ENCODE results near the gene SPTBN5. TPM values are rescaled to one million over a fixed set of nuclear protein-coding genes. Genes with fewer than 3 reads are reported as not detected.

The SPTBN5 gene
- total and polyA plus RNA-seq, 2 experiments from 2014 or later, result 0.57 to 1.1 TPM

DNA sequence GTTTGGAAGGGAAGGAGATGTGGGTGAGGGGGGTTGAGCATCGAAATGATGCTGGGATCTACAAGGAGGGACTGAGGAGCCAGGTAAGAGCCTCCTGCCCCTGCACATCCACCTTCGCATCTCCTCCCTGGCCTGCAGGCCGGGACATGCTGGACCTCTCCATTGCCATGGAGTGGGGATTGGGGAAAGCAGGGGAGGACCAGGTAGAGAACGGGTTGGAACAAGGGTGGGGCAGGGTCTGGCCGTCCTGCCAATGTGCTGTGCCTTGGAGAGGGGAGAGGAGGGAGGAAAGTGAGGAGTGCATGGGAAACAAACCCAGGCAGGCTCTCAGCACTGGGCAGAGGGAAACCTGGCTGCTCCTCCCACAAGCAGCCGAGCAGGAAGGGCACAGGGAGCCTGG lies 44.6 kb downstream of the SPTBN5 start:
- no peak for ATAC-seq
- Histone ChIP-seq H2AFZ (no peak overlapping the region), H3F3A (replicated peaks; ENCODE audit: low read depth) (no peaks in the 10 kb centered on the region), H3K27ac (ENCODE audit: low read depth) (no peak overlapping the region), H3K79me2 (replicated peaks; ENCODE audit: insufficient read depth) (no peaks in the 10 kb centered on the region), H3K27me3 (ENCODE audit: insufficient read depth) (no peaks in the 10 kb centered on the region), H3K36me3 (ENCODE audit: insufficient read depth) (no peaks in the 10 kb centered on the region), H4K20me1 (replicated peaks; ENCODE audit: insufficient read depth) (no peaks in the 10 kb centered on the region), H3K9me2 (ENCODE audit: insufficient read depth) (no peaks in the 10 kb centered on the region), H3K4me2 (no peak overlapping the region), H3K4me1 (ENCODE audit: insufficient read depth) (no peaks in the 10 kb centered on the region), H3K4me3 (no peak overlapping the region)
- H3K4me1 Mint-ChIP-seq, result no peaks in the 10 kb centered on the region
- no peak for DNase-seq (ENCODE audit: low spot score)
- peaks cover 5% of the 10 kb centered on the region for H3K27me3 Mint-ChIP-seq (ENCODE audit: insufficient read depth, low read depth, poor library complexity)
- H3K4me3 Mint-ChIP-seq, result no peak overlapping the region
- H3K9me3 Mint-ChIP-seq, result no peaks in the 10 kb centered on the region; the same call in 2 of the 3 replicates
- no peaks in the 10 kb centered on the region; the same call in 2 of the 3 replicates for H3K36me3 Mint-ChIP-seq (ENCODE audit: low read depth)
- TF ChIP-seq ZNF114 (CRISPR knock-in tag; IDR thresholded peaks at IDR 0.05), result no peak
- TF ChIP-seq NANOG (IDR thresholded peaks at IDR 0.05; ENCODE audit: borderline replicate concordance), result no peak
- TF ChIP-seq, protein P1, sequence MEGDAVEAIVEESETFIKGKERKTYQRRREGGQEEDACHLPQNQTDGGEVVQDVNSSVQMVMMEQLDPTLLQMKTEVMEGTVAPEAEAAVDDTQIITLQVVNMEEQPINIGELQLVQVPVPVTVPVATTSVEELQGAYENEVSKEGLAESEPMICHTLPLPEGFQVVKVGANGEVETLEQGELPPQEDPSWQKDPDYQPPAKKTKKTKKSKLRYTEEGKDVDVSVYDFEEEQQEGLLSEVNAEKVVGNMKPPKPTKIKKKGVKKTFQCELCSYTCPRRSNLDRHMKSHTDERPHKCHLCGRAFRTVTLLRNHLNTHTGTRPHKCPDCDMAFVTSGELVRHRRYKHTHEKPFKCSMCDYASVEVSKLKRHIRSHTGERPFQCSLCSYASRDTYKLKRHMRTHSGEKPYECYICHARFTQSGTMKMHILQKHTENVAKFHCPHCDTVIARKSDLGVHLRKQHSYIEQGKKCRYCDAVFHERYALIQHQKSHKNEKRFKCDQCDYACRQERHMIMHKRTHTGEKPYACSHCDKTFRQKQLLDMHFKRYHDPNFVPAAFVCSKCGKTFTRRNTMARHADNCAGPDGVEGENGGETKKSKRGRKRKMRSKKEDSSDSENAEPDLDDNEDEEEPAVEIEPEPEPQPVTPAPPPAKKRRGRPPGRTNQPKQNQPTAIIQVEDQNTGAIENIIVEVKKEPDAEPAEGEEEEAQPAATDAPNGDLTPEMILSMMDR (conservative IDR thresholded peaks at IDR 0.05; ENCODE audit: low read depth in 2 of 2), result no peak
- TF ChIP-seq, protein P2, sequence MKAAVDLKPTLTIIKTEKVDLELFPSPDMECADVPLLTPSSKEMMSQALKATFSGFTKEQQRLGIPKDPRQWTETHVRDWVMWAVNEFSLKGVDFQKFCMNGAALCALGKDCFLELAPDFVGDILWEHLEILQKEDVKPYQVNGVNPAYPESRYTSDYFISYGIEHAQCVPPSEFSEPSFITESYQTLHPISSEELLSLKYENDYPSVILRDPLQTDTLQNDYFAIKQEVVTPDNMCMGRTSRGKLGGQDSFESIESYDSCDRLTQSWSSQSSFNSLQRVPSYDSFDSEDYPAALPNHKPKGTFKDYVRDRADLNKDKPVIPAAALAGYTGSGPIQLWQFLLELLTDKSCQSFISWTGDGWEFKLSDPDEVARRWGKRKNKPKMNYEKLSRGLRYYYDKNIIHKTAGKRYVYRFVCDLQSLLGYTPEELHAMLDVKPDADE (IDR thresholded peaks at IDR 0.05), result no peak
- TF ChIP-seq, protein P3, sequence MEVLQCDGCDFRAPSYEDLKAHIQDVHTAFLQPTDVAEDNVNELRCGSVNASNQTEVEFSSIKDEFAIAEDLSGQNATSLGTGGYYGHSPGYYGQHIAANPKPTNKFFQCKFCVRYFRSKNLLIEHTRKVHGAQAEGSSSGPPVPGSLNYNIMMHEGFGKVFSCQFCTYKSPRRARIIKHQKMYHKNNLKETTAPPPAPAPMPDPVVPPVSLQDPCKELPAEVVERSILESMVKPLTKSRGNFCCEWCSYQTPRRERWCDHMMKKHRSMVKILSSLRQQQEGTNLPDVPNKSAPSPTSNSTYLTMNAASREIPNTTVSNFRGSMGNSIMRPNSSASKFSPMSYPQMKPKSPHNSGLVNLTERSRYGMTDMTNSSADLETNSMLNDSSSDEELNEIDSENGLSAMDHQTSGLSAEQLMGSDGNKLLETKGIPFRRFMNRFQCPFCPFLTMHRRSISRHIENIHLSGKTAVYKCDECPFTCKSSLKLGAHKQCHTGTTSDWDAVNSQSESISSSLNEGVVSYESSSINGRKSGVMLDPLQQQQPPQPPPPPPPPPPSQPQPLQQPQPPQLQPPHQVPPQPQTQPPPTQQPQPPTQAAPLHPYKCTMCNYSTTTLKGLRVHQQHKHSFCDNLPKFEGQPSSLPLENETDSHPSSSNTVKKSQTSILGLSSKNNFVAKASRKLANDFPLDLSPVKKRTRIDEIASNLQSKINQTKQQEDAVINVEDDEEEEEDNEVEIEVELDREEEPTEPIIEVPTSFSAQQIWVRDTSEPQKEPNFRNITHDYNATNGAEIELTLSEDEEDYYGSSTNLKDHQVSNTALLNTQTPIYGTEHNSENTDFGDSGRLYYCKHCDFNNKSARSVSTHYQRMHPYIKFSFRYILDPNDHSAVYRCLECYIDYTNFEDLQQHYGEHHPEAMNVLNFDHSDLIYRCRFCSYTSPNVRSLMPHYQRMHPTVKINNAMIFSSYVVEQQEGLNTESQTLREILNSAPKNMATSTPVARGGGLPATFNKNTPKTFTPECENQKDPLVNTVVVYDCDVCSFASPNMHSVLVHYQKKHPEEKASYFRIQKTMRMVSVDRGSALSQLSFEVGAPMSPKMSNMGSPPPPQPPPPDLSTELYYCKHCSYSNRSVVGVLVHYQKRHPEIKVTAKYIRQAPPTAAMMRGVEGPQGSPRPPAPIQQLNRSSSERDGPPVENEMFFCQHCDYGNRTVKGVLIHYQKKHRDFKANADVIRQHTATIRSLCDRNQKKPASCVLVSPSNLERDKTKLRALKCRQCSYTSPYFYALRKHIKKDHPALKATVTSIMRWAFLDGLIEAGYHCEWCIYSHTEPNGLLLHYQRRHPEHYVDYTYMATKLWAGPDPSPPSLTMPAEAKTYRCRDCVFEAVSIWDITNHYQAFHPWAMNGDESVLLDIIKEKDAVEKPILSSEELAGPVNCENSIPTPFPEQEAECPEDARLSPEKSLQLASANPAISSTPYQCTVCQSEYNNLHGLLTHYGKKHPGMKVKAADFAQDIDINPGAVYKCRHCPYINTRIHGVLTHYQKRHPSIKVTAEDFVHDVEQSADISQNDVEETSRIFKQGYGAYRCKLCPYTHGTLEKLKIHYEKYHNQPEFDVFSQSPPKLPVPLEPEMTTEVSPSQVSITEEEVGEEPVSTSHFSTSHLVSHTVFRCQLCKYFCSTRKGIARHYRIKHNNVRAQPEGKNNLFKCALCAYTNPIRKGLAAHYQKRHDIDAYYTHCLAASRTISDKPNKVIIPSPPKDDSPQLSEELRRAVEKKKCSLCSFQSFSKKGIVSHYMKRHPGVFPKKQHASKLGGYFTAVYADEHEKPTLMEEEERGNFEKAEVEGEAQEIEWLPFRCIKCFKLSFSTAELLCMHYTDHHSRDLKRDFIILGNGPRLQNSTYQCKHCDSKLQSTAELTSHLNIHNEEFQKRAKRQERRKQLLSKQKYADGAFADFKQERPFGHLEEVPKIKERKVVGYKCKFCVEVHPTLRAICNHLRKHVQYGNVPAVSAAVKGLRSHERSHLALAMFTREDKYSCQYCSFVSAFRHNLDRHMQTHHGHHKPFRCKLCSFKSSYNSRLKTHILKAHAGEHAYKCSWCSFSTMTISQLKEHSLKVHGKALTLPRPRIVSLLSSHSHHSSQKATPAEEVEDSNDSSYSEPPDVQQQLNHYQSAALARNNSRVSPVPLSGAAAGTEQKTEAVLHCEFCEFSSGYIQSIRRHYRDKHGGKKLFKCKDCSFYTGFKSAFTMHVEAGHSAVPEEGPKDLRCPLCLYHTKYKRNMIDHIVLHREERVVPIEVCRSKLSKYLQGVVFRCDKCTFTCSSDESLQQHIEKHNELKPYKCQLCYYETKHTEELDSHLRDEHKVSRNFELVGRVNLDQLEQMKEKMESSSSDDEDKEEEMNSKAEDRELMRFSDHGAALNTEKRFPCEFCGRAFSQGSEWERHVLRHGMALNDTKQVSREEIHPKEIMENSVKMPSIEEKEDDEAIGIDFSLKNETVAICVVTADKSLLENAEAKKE (CRISPR knock-in tag; IDR thresholded peaks at IDR 0.05), result no peak
- TF ChIP-seq, protein P4, sequence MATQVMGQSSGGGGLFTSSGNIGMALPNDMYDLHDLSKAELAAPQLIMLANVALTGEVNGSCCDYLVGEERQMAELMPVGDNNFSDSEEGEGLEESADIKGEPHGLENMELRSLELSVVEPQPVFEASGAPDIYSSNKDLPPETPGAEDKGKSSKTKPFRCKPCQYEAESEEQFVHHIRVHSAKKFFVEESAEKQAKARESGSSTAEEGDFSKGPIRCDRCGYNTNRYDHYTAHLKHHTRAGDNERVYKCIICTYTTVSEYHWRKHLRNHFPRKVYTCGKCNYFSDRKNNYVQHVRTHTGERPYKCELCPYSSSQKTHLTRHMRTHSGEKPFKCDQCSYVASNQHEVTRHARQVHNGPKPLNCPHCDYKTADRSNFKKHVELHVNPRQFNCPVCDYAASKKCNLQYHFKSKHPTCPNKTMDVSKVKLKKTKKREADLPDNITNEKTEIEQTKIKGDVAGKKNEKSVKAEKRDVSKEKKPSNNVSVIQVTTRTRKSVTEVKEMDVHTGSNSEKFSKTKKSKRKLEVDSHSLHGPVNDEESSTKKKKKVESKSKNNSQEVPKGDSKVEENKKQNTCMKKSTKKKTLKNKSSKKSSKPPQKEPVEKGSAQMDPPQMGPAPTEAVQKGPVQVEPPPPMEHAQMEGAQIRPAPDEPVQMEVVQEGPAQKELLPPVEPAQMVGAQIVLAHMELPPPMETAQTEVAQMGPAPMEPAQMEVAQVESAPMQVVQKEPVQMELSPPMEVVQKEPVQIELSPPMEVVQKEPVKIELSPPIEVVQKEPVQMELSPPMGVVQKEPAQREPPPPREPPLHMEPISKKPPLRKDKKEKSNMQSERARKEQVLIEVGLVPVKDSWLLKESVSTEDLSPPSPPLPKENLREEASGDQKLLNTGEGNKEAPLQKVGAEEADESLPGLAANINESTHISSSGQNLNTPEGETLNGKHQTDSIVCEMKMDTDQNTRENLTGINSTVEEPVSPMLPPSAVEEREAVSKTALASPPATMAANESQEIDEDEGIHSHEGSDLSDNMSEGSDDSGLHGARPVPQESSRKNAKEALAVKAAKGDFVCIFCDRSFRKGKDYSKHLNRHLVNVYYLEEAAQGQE (IDR thresholded peaks at IDR 0.05; ENCODE audit: unreplicated experiment), result no peak
- TF ChIP-seq JUNB (IDR thresholded peaks at IDR 0.05; ENCODE audit: unreplicated experiment), result no peak
- TF ChIP-seq POLR2AphosphoS5 (IDR thresholded peaks at IDR 0.05; ENCODE audit: low read depth), result no peak
- no peak for TF ChIP-seq CREB1 (CRISPR knock-in tag; IDR thresholded peaks at IDR 0.05; ENCODE audit: low read depth)
- no peak overlapping the region for H3K27ac Mint-ChIP-seq
